Neuronal stem cell (in vitro differentiated cells): ENCODE measurements around the gene LPP.

Experiments
- DNase-seq: peaks from one replicate; pipeline ENCODE4 v3.0.0-alpha.2; 2013; ENCODE audit warnings: low spot score
- H2AFZ ChIP-seq: one replicate; pipeline ENCODE4 v1.6.1; 2013; ENCODE audit warnings: mild to moderate bottlenecking, low read length, inconsistent platforms
- H2AK5ac ChIP-seq: 2 replicates; pipeline ENCODE4 v1.6.1; 2013; ENCODE audit warnings: low read depth, mild to moderate bottlenecking, inconsistent platforms, low read length, moderate library complexity, mixed read lengths
- H2BK120ac ChIP-seq: 2 replicates; pipeline ENCODE4 v1.6.1; 2013; ENCODE audit warnings: low read depth, mild to moderate bottlenecking, inconsistent platforms, low read length, moderate library complexity, mixed read lengths
- H2BK12ac ChIP-seq: one replicate; pipeline ENCODE4 v1.6.1; 2013; ENCODE audit warnings: low read length, inconsistent platforms
- H2BK15ac ChIP-seq: 2 replicates; pipeline ENCODE4 v1.6.1; 2013; ENCODE audit warnings: mild to moderate bottlenecking, low read length, inconsistent platforms, mixed read lengths
- H2BK5ac ChIP-seq: one replicate; pipeline ENCODE4 v1.6.1; 2013; ENCODE audit warnings: inconsistent platforms, mild to moderate bottlenecking, low read length, moderate library complexity
- H3K14ac ChIP-seq: one replicate; pipeline ENCODE4 v1.6.1; 2013; ENCODE audit warnings: low read length, inconsistent platforms
- H3K18ac ChIP-seq: 2 replicates; pipeline ENCODE4 v1.6.1; 2013; ENCODE audit warnings: low read length, inconsistent platforms
- H3K23ac ChIP-seq: 2 replicates; pipeline ENCODE4 v1.6.1; 2013; ENCODE audit warnings: low read depth, mild to moderate bottlenecking, mixed read lengths, low read length, inconsistent platforms; ENCODE audit not compliant: poor library complexity
- H3K27ac ChIP-seq: replicated peaks from 3 replicates; pipeline ENCODE4 v1.5.1; 2013; ENCODE audit warnings: low read length, inconsistent platforms
- H3K27me3 ChIP-seq, 3 experiments: 2 replicates each; pipeline ENCODE4 v1.6.1; 2013; ENCODE audit warnings: low read length in 3 of 3, mild to moderate bottlenecking in 2 of 3, inconsistent platforms in 1 of 3, low read depth in 1 of 3, mixed read lengths in 1 of 3, moderate library complexity in 1 of 3; ENCODE audit not compliant: control insufficient read depth in 3 of 3, insufficient read depth in 3 of 3
- H3K36me3 ChIP-seq, 2 donors: replicated peaks in 1 of 2; 2 replicates each; pipeline ENCODE4 v1.6.1; 2013; ENCODE audit warnings: low read length in 2 of 2; ENCODE audit not compliant: control insufficient read depth in 2 of 2, insufficient read depth in 2 of 2
- H3K4ac ChIP-seq: 2 replicates; pipeline ENCODE4 v1.6.1; 2013; ENCODE audit warnings: inconsistent platforms, mild to moderate bottlenecking, low read length, moderate library complexity
- H3K4me1 ChIP-seq, 2 donors: 1 replicate in 1 of 2; 2 replicates in 1 of 2; pipeline ENCODE4 v1.6.1; 2013; ENCODE audit warnings: low read length in 2 of 2, low read depth in 1 of 2; ENCODE audit not compliant: control insufficient read depth in 2 of 2, insufficient read depth in 1 of 2
- H3K4me2 ChIP-seq: one replicate; pipeline ENCODE4 v1.6.1; 2013; ENCODE audit warnings: mild to moderate bottlenecking, low read length, inconsistent platforms; ENCODE audit not compliant: insufficient read depth, poor library complexity, severe bottlenecking
- H3K4me3 ChIP-seq, 2 donors: 2 replicates each; pipeline ENCODE4 v1.5.1; 2013; ENCODE audit warnings: low read length in 2 of 2, mild to moderate bottlenecking in 2 of 2, inconsistent platforms in 1 of 2, moderate library complexity in 1 of 2
- H3K79me1 ChIP-seq: one replicate; pipeline ENCODE4 v1.6.1; 2013; ENCODE audit warnings: low read depth, mild to moderate bottlenecking, inconsistent platforms, low read length, moderate library complexity
- H3K9ac ChIP-seq: one replicate; pipeline ENCODE4 v1.6.1; 2013; ENCODE audit warnings: mild to moderate bottlenecking, low read depth, low read length, inconsistent platforms; ENCODE audit not compliant: poor library complexity
- H3K9me3 ChIP-seq, 2 donors: replicated peaks in 1 of 2; 2 replicates each; pipeline versions ENCODE3 to v1.6.1; 2013; ENCODE audit warnings: low read length in 2 of 2, mild to moderate bottlenecking in 2 of 2, inconsistent platforms in 1 of 2, low read depth in 1 of 2, mixed read lengths in 1 of 2, moderate library complexity in 1 of 2; ENCODE audit not compliant: control insufficient read depth in 2 of 2, insufficient read depth in 1 of 2
- H4K8ac ChIP-seq: one replicate; pipeline ENCODE4 v1.6.1; 2013; ENCODE audit warnings: low read depth, mild to moderate bottlenecking, inconsistent platforms, low read length, moderate library complexity
- H4K91ac ChIP-seq: one replicate; pipeline ENCODE4 v1.6.1; 2013; ENCODE audit warnings: low read length, low read depth, mild to moderate bottlenecking, inconsistent platforms; ENCODE audit not compliant: poor library complexity
- WGBS, 2 donors: extraction: QIAGEN DNeasy Blood & Tissue Kit; methylation state at CpG; one replicate each; pipeline ENCODE4 v1.1.7; 2013; ENCODE audit warnings: missing lambda C conversion rate in 2 of 2, mixed read lengths in 1 of 2; ENCODE audit not compliant: insufficient read length in 2 of 2, insufficient replicate concordance in 1 of 2; ENCODE audit errors: extremely low coverage in 2 of 2; 5-methylcytosine and 5-hydroxymethylcytosine counted together

LPP gene

GRCh38 chr3:188631291-188632010 lies 477.5 kb downstream of the LPP start:
- DNase-seq: no peak
- no CpG with 5 or more reads among the region's 5 CpGs for WGBS, 2 donors
- H3K14ac ChIP-seq: no peak overlapping the region

DNA sequence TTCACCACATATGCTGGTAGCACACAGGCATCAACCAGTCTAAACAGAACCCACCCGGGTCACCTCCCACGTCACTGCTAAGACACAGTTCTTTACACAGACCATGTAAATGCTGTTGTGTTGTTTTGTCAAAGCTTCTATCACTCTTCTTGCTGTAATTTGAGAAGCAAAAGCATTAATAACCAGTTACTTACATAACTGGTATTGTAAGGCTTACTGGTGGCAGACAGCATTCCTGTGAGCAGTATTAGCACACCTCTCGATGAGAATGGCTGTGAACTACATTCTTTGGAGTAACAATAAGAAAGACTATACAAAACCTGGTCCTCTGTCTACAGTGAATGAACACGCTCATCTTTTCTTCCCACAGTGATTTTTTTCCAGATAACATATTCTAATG lies 479.2 kb downstream of the LPP start:
- H2BK120ac ChIP-seq: no peak overlapping the region
- H3K4ac ChIP-seq: no peak overlapping the region
- no peak overlapping the region for H4K91ac ChIP-seq
- no peak overlapping the region for H3K4me3 ChIP-seq
- no CpG with 5 or more reads among the region's 4 CpGs for WGBS, 2 donors
- H3K9ac ChIP-seq: no peak overlapping the region
- H3K14ac ChIP-seq: no peak overlapping the region
- peaks cover 2 to 18% of the 10 kb centered on the region in 2 donors for H3K9me3 ChIP-seq
- H2AK5ac ChIP-seq: no peak overlapping the region
- no peak overlapping the region for H3K4me2 ChIP-seq
- no peak overlapping the region for H2AFZ ChIP-seq
- no peak for DNase-seq
- no peaks in the 10 kb centered on the region for H3K4me1 ChIP-seq
- peaks cover 0 to 2% of the 10 kb centered on the region in 2 donors for H3K36me3 ChIP-seq
- no peak overlapping the region for H2BK12ac ChIP-seq
- no peak overlapping the region for H3K23ac ChIP-seq
- H3K18ac ChIP-seq: no peak overlapping the region
- no peak overlapping the region for H3K27ac ChIP-seq
- H4K8ac ChIP-seq: no peak overlapping the region
- H3K79me1 ChIP-seq: no peaks in the 10 kb centered on the region
- no peak overlapping the region for H2BK15ac ChIP-seq
- no peak overlapping the region for H2BK5ac ChIP-seq
- H3K27me3 ChIP-seq: no peaks in the 10 kb centered on the region

More at GRCh38 chr3:188631291-188632010, 477.5 kb downstream of the LPP start:
- Histone ChIP-seq H2BK15ac (no peak overlapping the region), H2AK5ac (no peak overlapping the region), H3K27me3 (no peaks in the 10 kb centered on the region), H3K4me3 (no peak overlapping the region), H3K36me3 (peaks cover 0 to 2% of the 10 kb centered on the region in 2 donors), H3K9me3 (peaks cover 2 to 18% of the 10 kb centered on the region in 2 donors), H3K79me1 (no peaks in the 10 kb centered on the region), H2BK12ac (no peak overlapping the region), H3K4ac (no peak overlapping the region), H3K4me1 (no peaks in the 10 kb centered on the region), H3K27ac (no peak overlapping the region), H3K4me2 (no peak overlapping the region), H3K18ac (no peak overlapping the region), H2AFZ (no peak overlapping the region), H2BK120ac (no peak overlapping the region), H4K8ac (no peak overlapping the region), H4K91ac (no peak overlapping the region), H3K23ac (no peak overlapping the region), H3K9ac (no peak overlapping the region), H2BK5ac (no peak overlapping the region)

DNA sequence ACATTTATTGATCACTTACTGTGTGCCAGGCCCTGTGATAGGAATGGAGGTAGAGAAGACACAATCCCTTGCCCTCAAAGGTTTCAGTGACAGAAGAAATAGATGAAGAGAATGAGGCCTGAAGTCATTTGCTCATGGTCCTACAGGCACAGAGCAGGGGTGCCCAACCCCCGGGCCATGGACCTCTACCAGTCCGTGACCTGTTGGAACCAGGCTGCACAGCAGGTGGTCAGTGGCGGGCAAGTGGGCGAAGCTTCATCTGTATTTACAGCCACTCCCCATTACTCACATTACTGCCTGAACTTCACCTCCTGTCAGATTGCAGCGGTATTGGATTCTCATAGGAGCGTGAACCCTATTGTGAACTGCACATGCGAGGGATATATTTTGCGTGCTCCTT lies 480.3 kb downstream of the LPP start:
- Histone ChIP-seq H3K23ac (no peak overlapping the region), H3K79me1 (no peaks in the 10 kb centered on the region), H3K14ac (no peak overlapping the region), H3K4me1 (no peaks in the 10 kb centered on the region), H2BK5ac (no peak overlapping the region), H3K4me3 (no peak overlapping the region), H3K9me3 (peaks cover 2 to 15% of the 10 kb centered on the region in 2 donors), H4K8ac (no peak overlapping the region), H2BK120ac (no peak overlapping the region), H2BK15ac (no peak overlapping the region), H2BK12ac (no peak overlapping the region), H3K27me3 (no peaks in the 10 kb centered on the region), H4K91ac (no peak overlapping the region), H2AFZ (no peak overlapping the region), H3K27ac (no peak overlapping the region), H3K9ac (no peak overlapping the region), H3K4me2 (no peak overlapping the region), H3K18ac (no peak overlapping the region), H2AK5ac (no peak overlapping the region), H3K36me3 (peaks cover 0 to 2% of the 10 kb centered on the region in 2 donors), H3K4ac (no peak overlapping the region)
- WGBS, 2 donors: no CpG with 5 or more reads among the region's 8 CpGs
- no peak for DNase-seq

- Histone ChIP-seq H3K79me1 (no peaks in the 10 kb centered on the region), H2BK120ac (no peak overlapping the region), H3K18ac (no peak overlapping the region), H3K9ac (no peak overlapping the region), H3K23ac (no peak overlapping the region), H3K4me1 (no peaks in the 10 kb centered on the region), H3K4me3 (no peak overlapping the region), H2AK5ac (no peak overlapping the region), H3K27ac (no peak overlapping the region), H2BK15ac (no peak overlapping the region), H3K36me3 (peaks cover 0 to 2% of the 10 kb centered on the region in 2 donors), H4K91ac (no peak overlapping the region), H3K14ac (no peak overlapping the region), H2AFZ (no peak overlapping the region), H2BK12ac (no peak overlapping the region), H3K4me2 (no peak overlapping the region), H3K9me3 (peaks cover 2 to 9% of the 10 kb centered on the region in 2 donors), H3K27me3 (no peaks in the 10 kb centered on the region), H2BK5ac (no peak overlapping the region), H3K4ac (no peak overlapping the region), H4K8ac (no peak overlapping the region)
- WGBS, 2 donors: no CpG with 5 or more reads among the region's 10 CpGs
- DNase-seq: no peak
Measured at GRCh38 chr3:188635258-188636042, 481.5 kb downstream of the LPP start.
